Activated naive CD8-positive, alpha-beta T cell treated with anti-CD3 and anti-CD28 coated beads, Interleukin-2, amount 10 ng/mL, durations not matched to agents 7 days and 5 days (primary cell): ENCODE results near the gene GDF2. TPM values are rescaled to one million over a fixed set of nuclear protein-coding genes. Genes with fewer than 3 reads are reported as not detected.

Experiments
- ATAC-seq: fragments of 150-1000 bp; cut with Tn5 transposase; one replicate; pipeline ENCODE4 v1.10.0; 2021; ENCODE audit warnings: low read depth, moderate library complexity
- POLR2A ChIA-PET: fragments of 350-600 bp; sonication (Branson Sonifier 250); formaldehyde crosslinking; loops from one replicate; lab custom pipeline; 2021; ENCODE audit warnings: antibody characterized with exemption; lab: Charles Lee
- DNase-seq: peaks from one replicate; pipeline ENCODE4 v3.0.0; 2021
- H3K27ac Mint-ChIP-seq: one replicate; pipeline ENCODE4 v1.8.0; 2022; ENCODE audit warnings: mild to moderate bottlenecking, mixed read lengths
- H3K27me3 Mint-ChIP-seq: one replicate; pipeline ENCODE4 v1.8.0; 2022; ENCODE audit warnings: mild to moderate bottlenecking, moderate library complexity, mixed read lengths
- H3K36me3 Mint-ChIP-seq: one replicate; pipeline ENCODE4 v1.8.0; 2021; ENCODE audit warnings: mild to moderate bottlenecking, mixed read lengths
- H3K4me1 Mint-ChIP-seq: one replicate; pipeline ENCODE4 v1.8.0; 2021; ENCODE audit warnings: mixed read lengths
- H3K4me3 Mint-ChIP-seq: one replicate; pipeline ENCODE4 v1.8.0; 2022; ENCODE audit warnings: mild to moderate bottlenecking, moderate library complexity, mixed read lengths
- H3K9me3 Mint-ChIP-seq: one replicate; pipeline ENCODE4 v1.8.0; 2021; ENCODE audit warnings: mixed read lengths
- total RNA-seq, 2 experiments: library from RNA; stranded (reverse); gene quantifications; one replicate each; pipeline ENCODE4 v1.2.3, GENCODE V29; 2021

GDF2 gene
- not detected for total RNA-seq

GRCh38 chr10:47322300-47323061 lies at the start of gene GDF2:
Gene GDF2 (plus strand): TSS chr10:47322454. CDS start chr10:47322669, 215 bp downstream.
- POLR2A ChIA-PET: no interaction called here
- no peaks in the 10 kb centered on the region for H3K9me3 Mint-ChIP-seq
- no peak within 1 kb of the TSS for H3K4me3 Mint-ChIP-seq
- H3K27ac Mint-ChIP-seq: no peak within 1 kb of the TSS
- H3K27me3 Mint-ChIP-seq: peaks cover 6% of the 10 kb centered on the region
- ATAC-seq (no peak), DNase-seq (peak; percentile 14)
- H3K36me3 Mint-ChIP-seq: no peaks in the 10 kb centered on the region
- H3K4me1 Mint-ChIP-seq: peaks cover 1% of the 10 kb centered on the region

GRCh38 chr10:47276071-47276470 lies 46.2 kb upstream of the GDF2 start:
- Mint-ChIP-seq H3K27me3 (peaks cover 2% of the 10 kb centered on the region), H3K4me3 (no peak overlapping the region), H3K36me3 (peaks cover 8% of the 10 kb centered on the region), H3K4me1 (peaks cover 33% of the 10 kb centered on the region), H3K9me3 (peaks cover 20% of the 10 kb centered on the region), H3K27ac (peak overlapping the region; percentile 46)
- ATAC-seq (no peak), DNase-seq (no peak)
- POLR2A ChIA-PET: interaction anchor here (1.7 to 3.6 kb wide), 3 partner anchors 11 to 84 kb away, joined by 4 to 18 read pairs (median 14); no protein-coding TSS in a partner anchor

GRCh38 chr10:47276576-47277351 lies 45.5 kb upstream of the GDF2 start:
- no peak for ATAC-seq
- Mint-ChIP-seq H3K4me1 (peaks cover 33% of the 10 kb centered on the region), H3K4me3 (peak overlapping the region; percentile 66), H3K27ac (peak overlapping the region; percentile 78), H3K27me3 (peaks cover 2% of the 10 kb centered on the region), H3K36me3 (peaks cover 6% of the 10 kb centered on the region), H3K9me3 (peaks cover 13% of the 10 kb centered on the region)
- DNase-seq: no peak
- POLR2A ChIA-PET: interaction anchor here (0.9 to 3.6 kb wide), 5 partner anchors 8 to 35 kb away, joined by 3 to 18 read pairs (median 4); no protein-coding TSS in a partner anchor

- Mint-ChIP-seq H3K27ac (peak overlapping the region; percentile 78), H3K27me3 (peaks cover 2% of the 10 kb centered on the region), H3K4me1 (peaks cover 35% of the 10 kb centered on the region), H3K36me3 (peaks cover 4% of the 10 kb centered on the region), H3K4me3 (peak overlapping the region; percentile 66), H3K9me3 (peaks cover 10% of the 10 kb centered on the region)
- peak; percentile 99 for ATAC-seq
- POLR2A ChIA-PET: interaction anchor here (0.9 to 3.6 kb wide), 6 partner anchors 9 to 112 kb away, joined by 3 to 18 read pairs (median 4); no protein-coding TSS in a partner anchor
- peak; percentile 61 for DNase-seq
Observed at GRCh38 chr10:47277352-47278151, 44.7 kb upstream of the GDF2 start.

- peak overlapping the region; percentile 78 for H3K27ac Mint-ChIP-seq
- ATAC-seq: no peak
Observed at GRCh38 chr10:47278152-47278473, 44.1 kb upstream of the GDF2 start.

GRCh38 chr10:47278720-47279119 lies 43.5 kb upstream of the GDF2 start:
- peak overlapping the region; percentile 74 for H3K27ac Mint-ChIP-seq
- POLR2A ChIA-PET: interaction anchor here (0.9 to 3.6 kb wide), 2 partner anchors 18 to 113 kb away, joined by 3 to 18 read pairs; no protein-coding TSS in a partner anchor
- DNase-seq: no peak

More at GRCh38 chr10:47278152-47278473, 44.1 kb upstream of the GDF2 start:
- DNase-seq: no peak
- H3K36me3 Mint-ChIP-seq: peaks cover 4% of the 10 kb centered on the region
- H3K4me3 Mint-ChIP-seq: no peak overlapping the region
- no peaks in the 10 kb centered on the region for H3K27me3 Mint-ChIP-seq
- H3K4me1 Mint-ChIP-seq: peaks cover 35% of the 10 kb centered on the region
- POLR2A ChIA-PET: interaction anchor here (0.9 to 3.6 kb wide), 5 partner anchors 9 to 112 kb away, joined by 3 to 18 read pairs (median 4); no protein-coding TSS in a partner anchor
- peaks cover 9% of the 10 kb centered on the region for H3K9me3 Mint-ChIP-seq

GRCh38 chr10:47279276-47279675 lies 43.0 kb upstream of the GDF2 start:
- POLR2A ChIA-PET: interaction anchor here (3.6 kb wide), 1 partner anchor 19 kb away, joined by 18 read pairs; no protein-coding TSS in a partner anchor
- peaks cover 35% of the 10 kb centered on the region for H3K4me1 Mint-ChIP-seq
- H3K36me3 Mint-ChIP-seq: no peaks in the 10 kb centered on the region
- DNase-seq (no peak), ATAC-seq (no peak)
- H3K27ac Mint-ChIP-seq: peak overlapping the region; percentile 74
- H3K27me3 Mint-ChIP-seq: no peaks in the 10 kb centered on the region
- H3K9me3 Mint-ChIP-seq: no peaks in the 10 kb centered on the region
- no peak overlapping the region for H3K4me3 Mint-ChIP-seq

More at GRCh38 chr10:47278720-47279119, 43.5 kb upstream of the GDF2 start:
- no peaks in the 10 kb centered on the region for H3K27me3 Mint-ChIP-seq
- H3K9me3 Mint-ChIP-seq: peaks cover 6% of the 10 kb centered on the region
- peaks cover 35% of the 10 kb centered on the region for H3K4me1 Mint-ChIP-seq
- no peak overlapping the region for H3K4me3 Mint-ChIP-seq
- no peak for ATAC-seq
- peaks cover under 1% of the 10 kb centered on the region for H3K36me3 Mint-ChIP-seq

GRCh38 chr10:47282005-47282656 lies 40.1 kb upstream of the GDF2 start:
- Mint-ChIP-seq H3K4me1 (peaks cover 44% of the 10 kb centered on the region), H3K36me3 (no peaks in the 10 kb centered on the region), H3K27ac (peak overlapping the region; percentile 4), H3K27me3 (no peaks in the 10 kb centered on the region), H3K4me3 (no peak overlapping the region), H3K9me3 (no peaks in the 10 kb centered on the region)
- DNase-seq (no peak), ATAC-seq (no peak)
- POLR2A ChIA-PET: no interaction called here

- POLR2A ChIA-PET: no interaction called here
- H3K27me3 Mint-ChIP-seq: no peaks in the 10 kb centered on the region
- DNase-seq (no peak), ATAC-seq (no peak)
- H3K4me1 Mint-ChIP-seq: peaks cover 39% of the 10 kb centered on the region
- no peaks in the 10 kb centered on the region for H3K9me3 Mint-ChIP-seq
- H3K36me3 Mint-ChIP-seq: no peaks in the 10 kb centered on the region
- H3K27ac Mint-ChIP-seq: no peak overlapping the region
- no peak overlapping the region for H3K4me3 Mint-ChIP-seq
Observed at GRCh38 chr10:47282657-47283018, 39.6 kb upstream of the GDF2 start.

- no peak for DNase-seq
- Mint-ChIP-seq H3K27me3 (no peaks in the 10 kb centered on the region), H3K4me1 (peaks cover 33% of the 10 kb centered on the region), H3K9me3 (no peaks in the 10 kb centered on the region), H3K36me3 (no peaks in the 10 kb centered on the region), H3K4me3 (no peak overlapping the region), H3K27ac (no peak overlapping the region)
- no peak for ATAC-seq
- POLR2A ChIA-PET: no interaction called here
Observed at GRCh38 chr10:47283101-47283630, 39.1 kb upstream of the GDF2 start.

GRCh38 chr10:47283848-47284247 lies 38.4 kb upstream of the GDF2 start:
- Mint-ChIP-seq H3K27ac (no peak overlapping the region), H3K4me1 (peaks cover 29% of the 10 kb centered on the region), H3K27me3 (no peaks in the 10 kb centered on the region), H3K36me3 (no peaks in the 10 kb centered on the region), H3K9me3 (no peaks in the 10 kb centered on the region), H3K4me3 (no peak overlapping the region)
- POLR2A ChIA-PET: no interaction called here
- DNase-seq: no peak
- no peak for ATAC-seq

GRCh38 chr10:47285381-47286115 lies 36.7 kb upstream of the GDF2 start:
- Mint-ChIP-seq H3K27me3 (no peaks in the 10 kb centered on the region), H3K4me1 (peaks cover 25% of the 10 kb centered on the region), H3K9me3 (no peaks in the 10 kb centered on the region), H3K27ac (peak overlapping the region; percentile 76), H3K4me3 (no peak overlapping the region), H3K36me3 (no peaks in the 10 kb centered on the region)
- peak; percentile 48 for ATAC-seq
- DNase-seq: no peak
- POLR2A ChIA-PET: no interaction called here
